Middle frontal gyrus (tissue), 1 donor: Measurements from ENCODE around the gene LEFTY1.
"Not testable (repeated sequence)": the region's sequence is repeated elsewhere in the genome, so short reads cannot be mapped to it uniquely, and the experiment has no call there.

Source experiments
- DNase-seq: peaks from one replicate; pipeline ENCODE4 v3.0.0-alpha.2; 2015; ENCODE audit warnings: low spot score; ENCODE audit errors: extremely low spot score

The LEFTY1 gene

GRCh38 chr1:225850370-225850769, 38.6 kb downstream of the LEFTY1 start:
- DNase-seq: no peak

- no peak for DNase-seq
Observed at GRCh38 chr1:225849925-225850324, 39.0 kb downstream of the LEFTY1 start.

DNA sequence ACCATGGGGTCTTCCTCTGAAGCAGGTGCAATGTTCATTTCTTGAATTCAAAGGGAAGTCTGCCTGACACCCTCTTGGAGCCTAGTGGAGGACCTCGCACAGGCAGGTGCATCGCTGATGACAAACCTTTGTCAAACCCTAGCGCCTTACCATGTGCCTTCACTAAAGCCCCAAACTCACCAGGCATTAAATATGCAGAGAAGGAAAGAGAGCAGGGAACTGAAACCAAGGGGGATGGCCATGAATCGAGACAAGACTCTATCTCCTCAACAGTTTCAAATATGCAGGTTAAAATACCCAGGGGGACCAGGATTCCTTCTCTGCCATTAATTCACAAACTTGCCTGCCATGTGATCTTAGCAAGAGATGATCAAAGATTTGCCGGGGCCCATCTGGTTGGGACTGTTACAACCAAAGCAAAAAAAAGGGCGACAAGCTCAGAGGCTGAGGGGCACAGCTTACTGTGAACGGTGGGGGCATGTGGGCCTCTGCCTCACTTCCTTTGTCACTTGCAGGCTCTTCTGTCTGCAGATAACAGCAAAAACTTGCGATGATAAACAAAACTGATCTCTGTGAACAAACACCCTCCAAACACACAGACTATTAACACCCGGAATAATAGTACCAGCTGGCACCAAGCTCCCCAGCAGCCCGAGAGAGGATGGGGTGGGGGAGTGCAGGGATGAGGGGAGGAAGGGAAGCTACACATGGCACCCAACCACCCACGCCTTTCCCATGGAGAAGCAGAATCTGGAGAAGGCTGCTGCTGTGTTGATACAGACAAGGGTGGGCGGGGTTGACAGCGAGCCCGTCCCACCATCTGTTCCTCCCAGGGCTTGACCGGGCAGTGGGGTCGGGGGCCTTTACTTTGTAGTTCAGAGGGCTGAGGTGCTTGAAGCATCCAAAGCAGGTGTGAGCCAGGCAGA, 40.7 kb downstream of the LEFTY1 start:
- peak; percentile 31 for DNase-seq

DNA sequence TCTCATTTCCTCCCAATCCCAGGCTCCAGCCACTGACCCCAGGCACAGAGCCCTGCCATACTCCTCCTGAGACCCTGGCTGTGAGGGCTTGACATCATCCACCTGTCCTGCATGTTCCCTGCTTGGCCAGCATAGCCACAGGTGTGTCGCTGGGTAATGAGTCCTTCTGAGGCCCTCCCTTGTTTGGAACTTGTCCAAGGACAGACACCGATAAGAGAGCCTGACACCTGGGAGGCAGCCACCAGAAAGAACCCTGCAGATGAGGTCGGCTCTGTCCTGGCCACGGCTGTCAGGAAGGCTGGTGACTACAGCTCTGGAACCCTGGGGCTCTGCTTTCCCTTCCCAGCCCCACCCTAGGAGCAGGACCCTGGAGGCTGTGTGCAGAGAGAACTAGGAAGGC, 41.3 kb downstream of the LEFTY1 start:
- no peak for DNase-seq

DNA sequence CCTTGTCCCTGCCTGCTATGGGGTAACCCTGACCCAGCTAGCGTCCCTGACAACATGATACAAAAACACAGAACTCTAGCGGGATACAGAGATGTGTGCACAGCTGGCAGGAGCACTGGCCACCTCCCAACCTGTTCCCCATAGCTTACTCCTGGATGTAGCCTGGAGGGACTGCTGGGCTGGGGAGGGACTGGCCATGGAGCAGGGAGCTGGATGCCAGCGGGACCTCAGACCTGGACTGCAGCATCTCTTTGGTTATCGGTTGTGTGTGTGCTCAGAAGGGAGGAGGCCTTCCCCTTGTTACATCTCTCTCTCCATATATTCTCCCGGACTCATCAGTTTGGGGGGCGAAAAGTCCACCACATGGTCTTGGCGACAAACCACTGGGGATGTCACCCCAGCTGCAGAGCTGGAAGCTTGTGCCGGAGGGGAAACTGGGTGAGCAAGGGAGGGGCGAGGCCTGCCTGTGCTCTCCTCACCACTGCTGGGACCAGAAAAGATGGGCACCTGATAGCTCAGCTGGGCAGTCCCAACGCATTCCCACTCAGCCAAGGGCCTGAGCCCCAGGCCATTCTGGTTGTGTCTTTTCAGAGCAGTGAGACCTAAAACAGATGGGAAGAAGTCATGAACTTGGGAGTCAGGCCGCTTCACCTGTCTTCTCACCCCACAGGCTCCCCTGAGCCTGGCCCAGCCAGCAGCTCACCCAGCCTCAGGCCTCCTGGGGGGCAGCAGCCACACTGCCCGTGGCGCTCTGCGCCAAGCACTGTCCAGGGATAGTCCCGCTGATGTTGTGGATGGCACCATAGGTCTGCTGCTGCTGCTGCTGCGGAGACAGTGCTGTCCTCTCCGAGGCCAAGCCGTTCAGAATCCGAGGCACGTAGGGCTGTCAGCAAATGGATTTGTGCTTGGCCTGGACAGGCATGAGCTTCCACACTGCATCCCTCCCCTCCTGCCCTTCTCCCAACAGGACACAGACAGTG, 42.3 kb downstream of the LEFTY1 start:
- DNase-seq: no peak

DNA sequence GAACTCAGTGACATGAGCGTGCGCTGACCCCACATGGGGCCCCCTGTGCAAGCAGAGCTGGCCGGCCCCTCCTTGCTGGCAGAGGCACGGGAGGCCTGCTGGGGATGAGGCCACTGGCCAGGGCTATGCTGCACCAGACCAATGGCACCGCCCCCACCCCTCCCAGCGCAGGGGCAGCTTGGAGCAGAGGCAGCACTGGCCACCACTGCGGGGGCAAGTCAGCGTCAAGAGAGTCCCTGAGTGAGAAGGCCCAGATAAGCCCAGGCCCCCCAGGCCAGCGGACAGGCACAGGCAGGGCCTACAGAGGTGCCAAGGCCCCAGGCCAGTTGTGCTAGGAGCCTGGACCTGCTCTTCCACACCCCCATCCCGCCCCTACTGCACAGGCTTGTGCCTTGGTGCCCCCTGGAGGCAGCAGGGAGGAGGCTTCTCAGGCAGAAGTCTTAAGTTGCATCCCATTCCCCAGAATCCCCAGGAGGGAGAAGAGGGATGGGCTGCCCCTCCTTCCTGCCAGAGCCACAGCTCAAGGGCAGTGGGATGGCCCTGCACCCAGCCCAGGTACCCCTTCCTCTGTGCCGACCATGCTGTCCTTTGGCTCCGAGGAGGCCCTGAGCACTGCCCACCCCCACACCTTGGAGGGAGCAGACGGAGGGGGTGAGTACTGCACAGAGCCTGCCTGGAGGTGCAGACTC, 43.2 kb downstream of the LEFTY1 start:
- DNase-seq: no peak

GRCh38 chr1:225845097-225845496, 43.8 kb downstream of the LEFTY1 start:
- no peak for DNase-seq

DNA sequence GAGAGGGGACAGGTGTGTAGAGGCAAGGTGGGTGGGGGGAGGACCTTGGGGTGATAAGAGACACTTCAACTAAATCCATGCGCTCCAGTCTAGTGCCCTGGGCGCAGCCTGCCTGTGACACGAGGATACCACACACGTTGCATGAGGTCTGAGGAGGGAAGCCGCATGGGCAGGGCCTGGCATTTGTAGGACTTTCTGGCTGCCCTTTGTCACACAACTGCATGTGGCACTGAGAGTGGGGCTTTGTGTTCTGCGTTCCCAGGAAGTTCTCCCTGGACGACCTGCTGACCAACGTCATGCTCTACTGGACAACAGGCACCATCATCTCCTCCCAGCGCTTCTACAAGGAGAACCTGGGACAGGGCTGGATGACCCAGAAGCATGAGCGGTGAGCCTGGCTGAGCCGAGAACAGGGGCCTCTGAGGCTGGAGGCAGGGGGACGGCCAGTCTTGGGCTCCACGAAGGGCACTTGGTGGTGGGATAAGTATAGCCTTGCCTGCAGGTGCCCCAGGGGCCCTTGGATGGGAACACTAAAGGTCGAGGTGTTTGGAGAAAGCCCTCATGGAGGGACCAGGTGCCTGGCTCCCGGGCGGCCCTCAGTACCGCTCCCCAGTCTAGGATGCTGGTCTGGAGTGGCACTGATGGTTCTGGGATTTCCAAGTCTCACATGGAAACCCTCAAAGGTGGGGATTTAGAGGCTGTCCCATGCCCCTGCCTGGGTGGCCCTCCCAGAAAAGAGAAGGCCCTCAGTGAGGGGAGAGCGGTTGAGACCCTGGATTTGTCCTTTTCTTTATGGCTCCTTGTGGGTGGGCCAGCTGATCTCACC, 44.5 kb downstream of the LEFTY1 start:
- no peak for DNase-seq

GRCh38 chr1:225843426-225843795, 45.5 kb downstream of the LEFTY1 start:
- DNase-seq: no peak

DNA sequence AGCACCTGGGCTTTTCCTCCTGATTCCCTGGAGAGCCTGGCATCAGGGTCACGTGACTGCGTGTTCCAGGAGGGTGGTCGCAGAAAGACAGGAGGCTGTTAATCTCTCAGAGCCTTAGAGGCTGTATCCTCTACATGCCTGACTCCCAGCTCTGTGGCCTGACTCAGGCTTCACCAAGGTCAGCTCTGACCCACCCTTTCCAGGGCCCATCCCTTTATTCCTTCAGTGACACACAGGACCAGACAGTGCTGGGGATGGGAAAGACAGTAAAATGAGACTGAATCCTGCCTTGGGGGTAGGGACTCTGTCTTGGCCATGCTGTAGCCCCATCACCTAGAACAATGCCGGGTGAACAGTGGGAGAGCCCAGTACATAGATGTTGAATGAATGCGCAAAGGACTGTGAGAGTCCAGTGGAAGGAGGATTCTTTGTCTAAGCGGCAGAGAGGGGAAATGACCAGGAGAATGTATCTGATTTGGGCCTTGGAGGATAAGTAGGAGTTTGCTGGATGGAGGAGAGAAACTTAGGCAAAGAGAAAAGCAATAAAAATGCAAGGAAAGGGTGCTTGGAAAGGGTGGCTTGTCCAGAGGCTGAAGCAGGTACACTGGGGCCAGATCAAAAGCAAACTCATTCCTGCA, 46.0 kb downstream of the LEFTY1 start:
- no peak for DNase-seq

DNA sequence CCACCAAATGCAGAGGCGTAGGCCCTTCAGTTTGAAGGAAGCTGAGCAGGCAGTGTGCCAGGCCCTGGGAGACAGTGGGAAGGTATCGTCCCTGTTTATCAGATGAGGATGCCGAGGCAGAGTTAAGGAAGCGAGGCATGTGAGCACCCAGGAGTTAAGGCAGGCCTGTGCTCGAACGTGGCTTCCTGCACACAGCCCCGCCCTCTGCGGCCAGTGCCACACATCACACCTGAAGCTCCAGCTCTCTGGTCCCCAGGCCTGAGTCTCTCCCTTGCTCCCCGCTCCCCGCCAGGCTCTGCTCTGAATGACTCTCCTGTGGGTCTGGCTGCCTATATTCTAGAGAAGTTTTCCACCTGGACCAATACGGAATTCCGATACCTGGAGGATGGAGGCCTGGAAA, 46.9 kb downstream of the LEFTY1 start:
- DNase-seq: no peak

GRCh38 chr1:225840713-225841112, 48.2 kb downstream of the LEFTY1 start:
- DNase-seq: no peak

- no peak for DNase-seq
Observed at GRCh38 chr1:225840223-225840610, 48.7 kb downstream of the LEFTY1 start.

DNA sequence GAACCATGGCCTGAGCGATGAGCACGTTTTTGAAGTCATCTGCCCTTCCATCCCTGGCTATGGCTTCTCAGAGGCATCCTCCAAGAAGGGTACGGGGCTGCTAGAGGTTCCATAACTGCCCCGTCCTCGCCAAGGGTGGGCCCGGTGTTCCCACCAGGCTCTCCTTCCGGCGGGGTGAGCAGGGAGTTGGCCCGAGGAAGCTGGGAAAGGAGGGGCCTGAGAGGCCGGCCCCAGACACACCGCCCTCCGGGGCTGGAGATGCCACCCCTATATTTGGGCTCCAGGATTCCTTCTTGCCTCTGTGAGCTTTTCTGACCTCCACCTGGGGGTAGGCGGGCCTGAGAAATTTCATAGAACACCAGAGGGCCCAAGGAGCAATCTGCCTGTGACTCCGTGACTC, 50.2 kb downstream of the LEFTY1 start:
- no peak for DNase-seq

- DNase-seq: not testable (repeated sequence)
Observed at GRCh38 chr1:225836296-225836695, 52.6 kb downstream of the LEFTY1 start.
